ENCODE data around the gene BIK.

The BIK gene

GRCh38 chr22:43136255-43136654, 25.7 kb downstream of the BIK start:
- Histone ChIP-seq H3K79me2 (ENCODE audit: control insufficient read depth, insufficient read depth, low read length, poor library complexity) (no peaks in the 10 kb centered on the region), H2AFZ (ENCODE audit: insufficient read depth, low read length, poor library complexity) (no peak overlapping the region), H3K23ac (ENCODE audit: low read length) (no peak overlapping the region), H3K79me1 (ENCODE audit: low read length) (no peaks in the 10 kb centered on the region), H3K27ac (ENCODE audit: low read depth, low read length) (no peak overlapping the region), H3K9me3 (ENCODE audit: insufficient read depth, low read depth, low read length) (peaks cover 2% of the 10 kb centered on the region), H3K14ac (ENCODE audit: low read length) (no peak overlapping the region), H2BK5ac (ENCODE audit: low read depth, low read length, poor library complexity) (no peak overlapping the region), H2BK12ac (ENCODE audit: low read length) (no peak overlapping the region), H3K4me1 (ENCODE audit: control insufficient read depth in 1 of 2, insufficient read depth in 2 of 2, low read length in 2 of 2) (peaks cover 0 to 2% of the 10 kb centered on the region in 2 experiments), H3K4me3 (ENCODE audit: low read depth, low read length) (no peak overlapping the region), H2AK5ac (ENCODE audit: low read length) (no peak overlapping the region), H3K18ac (ENCODE audit: low read length) (no peak overlapping the region), H3K4ac (ENCODE audit: low read depth, low read length) (no peak overlapping the region), H4K91ac (ENCODE audit: low read depth, low read length) (no peak overlapping the region), H3K36me3 (ENCODE audit: control insufficient read depth in 1 of 2, insufficient read depth in 2 of 2, low read length in 2 of 2) (peaks cover 54 to 70% of the 10 kb centered on the region in 2 experiments), H2BK120ac (ENCODE audit: insufficient read depth, low read length, poor library complexity) (no peak overlapping the region), H3K27me3 (ENCODE audit: insufficient read depth, low read length) (no peaks in the 10 kb centered on the region), H4K8ac (ENCODE audit: low read depth, low read length) (no peak overlapping the region), H3K9ac (ENCODE audit: low read length) (no peak overlapping the region), H3K4me2 (ENCODE audit: low read length) (no peak overlapping the region), H4K12ac (ENCODE audit: low read depth, low read length) (no peak overlapping the region)
- DNase-seq, result peak in 1 of 2 donors; percentile 51
- no CpG with 5 or more reads among the region's 9 CpGs for WGBS (ENCODE audit: extremely low coverage, insufficient coverage, insufficient read length)

- Histone ChIP-seq H4K8ac (ENCODE audit: low read depth, low read length) (no peak overlapping the region), H3K79me1 (ENCODE audit: low read length) (no peaks in the 10 kb centered on the region), H3K27ac (ENCODE audit: low read depth, low read length) (no peak overlapping the region), H4K12ac (ENCODE audit: low read depth, low read length) (no peak overlapping the region), H3K4me3 (ENCODE audit: low read depth, low read length) (peak overlapping the region; percentile 10), H3K14ac (ENCODE audit: low read length) (no peak overlapping the region), H2BK120ac (ENCODE audit: insufficient read depth, low read length, poor library complexity) (no peak overlapping the region), H2BK5ac (ENCODE audit: low read depth, low read length, poor library complexity) (no peak overlapping the region), H3K4me2 (ENCODE audit: low read length) (no peak overlapping the region), H3K4ac (ENCODE audit: low read depth, low read length) (no peak overlapping the region), H3K36me3 (ENCODE audit: control insufficient read depth in 1 of 2, insufficient read depth in 2 of 2, low read length in 2 of 2) (peaks cover 52 to 66% of the 10 kb centered on the region in 2 experiments), H3K4me1 (ENCODE audit: control insufficient read depth in 1 of 2, insufficient read depth in 2 of 2, low read length in 2 of 2) (peaks cover 0 to 2% of the 10 kb centered on the region in 2 experiments), H3K23ac (ENCODE audit: low read length) (no peak overlapping the region), H2AFZ (ENCODE audit: insufficient read depth, low read length, poor library complexity) (no peak overlapping the region), H3K9me3 (ENCODE audit: insufficient read depth, low read depth, low read length) (peaks cover 2% of the 10 kb centered on the region), H3K79me2 (ENCODE audit: control insufficient read depth, insufficient read depth, low read length, poor library complexity) (no peaks in the 10 kb centered on the region), H2AK5ac (ENCODE audit: low read length) (no peak overlapping the region), H3K27me3 (ENCODE audit: insufficient read depth, low read length) (no peaks in the 10 kb centered on the region), H3K18ac (ENCODE audit: low read length) (no peak overlapping the region), H3K9ac (ENCODE audit: low read length) (no peak overlapping the region), H4K91ac (ENCODE audit: low read depth, low read length) (no peak overlapping the region), H2BK12ac (ENCODE audit: low read length) (no peak overlapping the region)
- whole genome bisulfite sequencing (ENCODE audit: extremely low coverage, insufficient coverage, insufficient read length), result no CpG with 5 or more reads among the region's 10 CpGs
- no peak for DNase-seq
These were observed 26.3 kb downstream of the BIK start for GRCh38 chr22:43136801-43137200.

- no CpG with 5 or more reads among the region's 83 CpGs for WGBS (ENCODE audit: extremely low coverage, insufficient coverage, insufficient read length)
- Histone ChIP-seq H3K4ac (ENCODE audit: low read depth, low read length) (peak within 1 kb of the TSS; percentile 76), H3K79me2 (ENCODE audit: control insufficient read depth, insufficient read depth, low read length, poor library complexity) (peaks cover 3% of the 10 kb centered on the region)
These were observed 32.5 kb downstream of the BIK start, which contains the start of gene MCAT for GRCh38 chr22:43142880-43143562. Gene MCAT, minus strand, starts transcription at chr22:43143398. Its CDS starts 50 bp downstream, at chr22:43143348.

GRCh38 chr22:43144949-43145348, 34.4 kb downstream of the BIK start:
- WGBS (ENCODE audit: extremely low coverage, insufficient coverage, insufficient read length), result no CpG with 5 or more reads among the region's 3 CpGs

More at GRCh38 chr22:43142880-43143562, 32.5 kb downstream of the BIK start, which contains the start of gene MCAT:
- H2BK120ac ChIP-seq (ENCODE audit: insufficient read depth, low read length, poor library complexity), result peak within 1 kb of the TSS; percentile 18
- peaks cover 2 to 9% of the 10 kb centered on the region in 2 experiments for H3K4me1 ChIP-seq (ENCODE audit: control insufficient read depth in 1 of 2, insufficient read depth in 2 of 2, low read length in 2 of 2)
- peak within 1 kb of the TSS; percentile 92 for H4K12ac ChIP-seq (ENCODE audit: low read depth, low read length)
- peak within 1 kb of the TSS; percentile 17 for H3K9ac ChIP-seq (ENCODE audit: low read length)
- H3K79me1 ChIP-seq (ENCODE audit: low read length), result peaks cover 7% of the 10 kb centered on the region
- no peak within 1 kb of the TSS for H2BK12ac ChIP-seq (ENCODE audit: low read length)
- H3K9me3 ChIP-seq (ENCODE audit: insufficient read depth, low read depth, low read length), result no peaks in the 10 kb centered on the region
- peak within 1 kb of the TSS; percentile 79 for H3K4me2 ChIP-seq (ENCODE audit: low read length)
- peak within 1 kb of the TSS; percentile 91 for H4K8ac ChIP-seq (ENCODE audit: low read depth, low read length)
- peak within 1 kb of the TSS; percentile 91 for H3K4me3 ChIP-seq (ENCODE audit: low read depth, low read length)
- peak; percentile 54 to 79 for DNase-seq
- H3K23ac ChIP-seq (ENCODE audit: low read length), result no peak within 1 kb of the TSS
- H3K18ac ChIP-seq (ENCODE audit: low read length), result peak within 1 kb of the TSS; percentile 92
- H3K27ac ChIP-seq (ENCODE audit: low read depth, low read length), result no peak within 1 kb of the TSS
- peak within 1 kb of the TSS; percentile 98 for H2AFZ ChIP-seq (ENCODE audit: insufficient read depth, low read length, poor library complexity)
- H3K27me3 ChIP-seq (ENCODE audit: insufficient read depth, low read length), result no peaks in the 10 kb centered on the region
- H3K14ac ChIP-seq (ENCODE audit: low read length), result peak within 1 kb of the TSS; percentile 90
- peak within 1 kb of the TSS; percentile 86 for H2AK5ac ChIP-seq (ENCODE audit: low read length)
- peak within 1 kb of the TSS; percentile 1 for H2BK5ac ChIP-seq (ENCODE audit: low read depth, low read length, poor library complexity)
- peak within 1 kb of the TSS; percentile 83 for H4K91ac ChIP-seq (ENCODE audit: low read depth, low read length)
- H3K36me3 ChIP-seq (ENCODE audit: control insufficient read depth in 1 of 2, insufficient read depth in 2 of 2, low read length in 2 of 2), result peaks cover 13 to 28% of the 10 kb centered on the region in 2 experiments

More at GRCh38 chr22:43144949-43145348, 34.4 kb downstream of the BIK start:
- Histone ChIP-seq H3K4me3 (ENCODE audit: low read depth, low read length) (no peak overlapping the region), H4K8ac (ENCODE audit: low read depth, low read length) (peak overlapping the region; percentile 74), H3K14ac (ENCODE audit: low read length) (no peak overlapping the region), H2AK5ac (ENCODE audit: low read length) (no peak overlapping the region), H3K9me3 (ENCODE audit: insufficient read depth, low read depth, low read length) (no peaks in the 10 kb centered on the region), H3K4me2 (ENCODE audit: low read length) (no peak overlapping the region), H3K79me1 (ENCODE audit: low read length) (peaks cover 7% of the 10 kb centered on the region), H4K91ac (ENCODE audit: low read depth, low read length) (peak overlapping the region; percentile 79), H2BK12ac (ENCODE audit: low read length) (no peak overlapping the region), H4K12ac (ENCODE audit: low read depth, low read length) (no peak overlapping the region), H2BK120ac (ENCODE audit: insufficient read depth, low read length, poor library complexity) (peak overlapping the region; percentile 73), H3K27ac (ENCODE audit: low read depth, low read length) (peak overlapping the region; percentile 48), H3K79me2 (ENCODE audit: control insufficient read depth, insufficient read depth, low read length, poor library complexity) (peaks cover 3% of the 10 kb centered on the region), H3K4me1 (ENCODE audit: control insufficient read depth in 1 of 2, insufficient read depth in 2 of 2, low read length in 2 of 2) (peaks cover 2 to 9% of the 10 kb centered on the region in 2 experiments), H2AFZ (ENCODE audit: insufficient read depth, low read length, poor library complexity) (no peak overlapping the region), H3K23ac (ENCODE audit: low read length) (no peak overlapping the region), H3K27me3 (ENCODE audit: insufficient read depth, low read length) (no peaks in the 10 kb centered on the region), H2BK5ac (ENCODE audit: low read depth, low read length, poor library complexity) (no peak overlapping the region), H3K18ac (ENCODE audit: low read length) (no peak overlapping the region), H3K9ac (ENCODE audit: low read length) (no peak overlapping the region), H3K36me3 (ENCODE audit: control insufficient read depth in 1 of 2, insufficient read depth in 2 of 2, low read length in 2 of 2) (peaks cover 9 to 14% of the 10 kb centered on the region in 2 experiments), H3K4ac (ENCODE audit: low read depth, low read length) (no peak overlapping the region)
- DNase-seq, result peak in 1 of 2 donors; percentile 42
